OCI-LY1 (cell line): ENCODE measurements around the gene POLD2.

Experiments
- EZH2 ChIP-seq: fragments of 200-600 bp; sonication (generic), shearing (Covaris generic); IDR thresholded peaks from 2 replicates; pipeline ENCODE4 v1.8.0; 2017; ENCODE audit warnings: borderline replicate concordance, mixed run types, mild to moderate bottlenecking, antibody characterized with exemption, low read length, moderate library complexity, mixed read lengths
- TF ChIP-seq, protein P1 (sequence below): fragments of 200-600 bp; sonication (generic), shearing (Covaris generic); IDR thresholded peaks from 2 replicates; pipeline ENCODE4 v1.5.1; 2017; ENCODE audit warnings: mild to moderate bottlenecking, antibody characterized with exemption, low read length, moderate library complexity, mixed read lengths

DNA sequence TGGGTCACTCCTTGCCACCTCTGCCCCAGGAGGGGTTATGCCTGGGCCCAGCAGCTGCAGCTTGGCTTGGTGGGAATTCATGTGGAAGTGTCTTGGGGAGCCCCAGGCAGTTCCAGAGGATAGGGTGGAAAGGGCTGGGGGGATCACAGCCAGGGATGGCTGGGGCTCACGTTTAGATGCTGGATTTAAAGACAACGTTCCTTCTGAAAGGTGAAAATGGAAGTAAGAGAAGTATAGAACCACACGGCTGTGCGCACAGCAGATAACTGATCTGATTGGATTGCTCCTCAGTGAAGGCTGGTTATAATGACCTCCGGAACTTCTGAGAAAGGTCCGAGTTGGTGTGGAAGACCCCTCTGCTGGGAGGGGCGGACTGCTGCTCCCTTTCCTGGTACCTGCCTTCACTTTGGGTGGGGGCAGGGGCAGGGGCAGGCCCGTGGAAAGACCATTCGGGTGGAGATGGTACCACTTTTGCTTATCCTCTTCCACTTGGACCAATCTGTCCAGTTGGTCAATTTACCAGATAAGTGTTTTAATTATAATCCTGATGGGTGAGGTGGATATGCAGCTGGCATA, 25.7 kb upstream of the POLD2 start:
- TF ChIP-seq, protein P1, sequence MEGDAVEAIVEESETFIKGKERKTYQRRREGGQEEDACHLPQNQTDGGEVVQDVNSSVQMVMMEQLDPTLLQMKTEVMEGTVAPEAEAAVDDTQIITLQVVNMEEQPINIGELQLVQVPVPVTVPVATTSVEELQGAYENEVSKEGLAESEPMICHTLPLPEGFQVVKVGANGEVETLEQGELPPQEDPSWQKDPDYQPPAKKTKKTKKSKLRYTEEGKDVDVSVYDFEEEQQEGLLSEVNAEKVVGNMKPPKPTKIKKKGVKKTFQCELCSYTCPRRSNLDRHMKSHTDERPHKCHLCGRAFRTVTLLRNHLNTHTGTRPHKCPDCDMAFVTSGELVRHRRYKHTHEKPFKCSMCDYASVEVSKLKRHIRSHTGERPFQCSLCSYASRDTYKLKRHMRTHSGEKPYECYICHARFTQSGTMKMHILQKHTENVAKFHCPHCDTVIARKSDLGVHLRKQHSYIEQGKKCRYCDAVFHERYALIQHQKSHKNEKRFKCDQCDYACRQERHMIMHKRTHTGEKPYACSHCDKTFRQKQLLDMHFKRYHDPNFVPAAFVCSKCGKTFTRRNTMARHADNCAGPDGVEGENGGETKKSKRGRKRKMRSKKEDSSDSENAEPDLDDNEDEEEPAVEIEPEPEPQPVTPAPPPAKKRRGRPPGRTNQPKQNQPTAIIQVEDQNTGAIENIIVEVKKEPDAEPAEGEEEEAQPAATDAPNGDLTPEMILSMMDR: no peak
- no peak for TF ChIP-seq EZH2
